ENCODE data around the gene PROCA1. TPM values are rescaled to one million over a fixed set of nuclear protein-coding genes. Genes with fewer than 3 reads are reported as not detected.

PROCA1 gene
- total and polyA plus RNA-seq, 2 of the 8 experiments (the other 6 are each of a cell fraction or from before 2014, with no cell fraction given) = 21.2 to 26.3 TPM

GRCh38 chr17:28667870-28668269, 43.8 kb downstream of the PROCA1 start:
- H4K91ac ChIP-seq (replicated peaks; ENCODE audit: insufficient read length, low read length) = no peak overlapping the region
- H3K23ac ChIP-seq (ENCODE audit: insufficient read length) = no peak overlapping the region
- H2BK120ac ChIP-seq (replicated peaks; ENCODE audit: low read depth, low read length) = no peak overlapping the region
- peaks cover 2 to 14% of the 10 kb centered on the region in 2 experiments for H4K20me1 ChIP-seq (replicated peaks in 1 of 2; ENCODE audit: control insufficient read depth in 1 of 2, insufficient read depth in 2 of 2, low read length in 2 of 2)
- no peak overlapping the region for H3K56ac ChIP-seq (replicated peaks; ENCODE audit: insufficient read length, low read depth, low read length)
- H2AFZ ChIP-seq (ENCODE audit: low read length) = no peak overlapping the region
- H3K4ac ChIP-seq (replicated peaks; ENCODE audit: insufficient read length, low read depth, low read length) = no peak overlapping the region
- 100% methylated on average over 1 of the region's 1 CpG; no CpG with 5 or more reads in 1 of the 2 experiments for WGBS, 2 experiments (ENCODE audit: extremely low coverage in 1 of 2, insufficient coverage in 1 of 2, insufficient read length in 1 of 2, insufficient replicate concordance in 2 of 2, low coverage in 1 of 2, low lambda C conversion rate in 2 of 2, missing lambda C conversion rate in 1 of 2)
- H3K4me2 ChIP-seq (ENCODE audit: insufficient read depth in 1 of 2, low read depth in 2 of 2, low read length in 2 of 2) = no peak overlapping the region
- no peak for DNase-seq (ENCODE audit: low read depth in 1 of 2, low spot score in 2 of 2)
- H3K4me3 ChIP-seq (ENCODE audit: extremely low read depth in 1 of 4, insufficient read depth in 2 of 4, low read depth in 3 of 4, low read length in 4 of 4) = no peak overlapping the region
- ChIA-PET POLR2A (ENCODE audit: partially characterized antibody) (interaction anchor here (0.9 to 1.7 kb wide), 8 partner anchors 8 to 184 kb away, joined by 3 to 7 read pairs (median 3); partner anchors contain the start of gene BLTP2), CTCF (ENCODE audit: partially characterized antibody) (interaction anchor here (0.8 to 2.3 kb wide), 7 partner anchors 10 to 539 kb away, joined by 3 to 14 read pairs (median 4); no protein-coding TSS in a partner anchor)
- no peak for TF ChIP-seq CTBP2 (IDR thresholded peaks at IDR 0.05; ENCODE audit: borderline replicate concordance, insufficient read depth, insufficient read length, low read length)
- TF ChIP-seq BCL11A (IDR thresholded peaks at IDR 0.05; ENCODE audit: low read depth in 2 of 2, low read length in 2 of 2) = no peak
- no peak for TF ChIP-seq MAFK (IDR thresholded peaks at IDR 0.05; ENCODE audit: low read depth, low read length)
- TF ChIP-seq HDAC2 (IDR thresholded peaks at IDR 0.05; ENCODE audit: borderline replicate concordance in 1 of 2, low read depth in 2 of 2, low read length in 2 of 2) = no peak
- no peak for TF ChIP-seq FOSL1 (IDR thresholded peaks at IDR 0.05; ENCODE audit: insufficient read depth, low read depth, low read length)
- no peak for TF ChIP-seq JUND (IDR thresholded peaks at IDR 0.05; ENCODE audit: low read length)
- TF ChIP-seq HDAC6 (IDR thresholded peaks at IDR 0.05; ENCODE audit: low read depth, low read length) = no peak
- TF ChIP-seq GTF2F1 (IDR thresholded peaks at IDR 0.05; ENCODE audit: borderline replicate concordance, low read depth, low read length) = no peak
- no peak for TF ChIP-seq MAX (IDR thresholded peaks at IDR 0.05)
- TF ChIP-seq YY1 (IDR thresholded peaks at IDR 0.05; ENCODE audit: low read depth, low read length) = no peak
- no peak for TF ChIP-seq BRCA1 (IDR thresholded peaks at IDR 0.05; ENCODE audit: low read depth, low read length)
- no peak for TF ChIP-seq RFX5 (IDR thresholded peaks at IDR 0.05; ENCODE audit: borderline replicate concordance, low read depth, low read length)
- no peak overlapping the region for H4K5ac ChIP-seq (ENCODE audit: insufficient read length, low read depth, low read length)
- FAIRE-seq = no peak
- no peaks in the 10 kb centered on the region for H3K27me3 ChIP-seq (replicated peaks in 1 of 4; ENCODE audit: control insufficient read depth in 3 of 4, extremely low read depth in 1 of 4, insufficient read depth in 3 of 4, low read length in 3 of 4)
- no peak overlapping the region for H3K9ac ChIP-seq (replicated peaks in 1 of 4; ENCODE audit: extremely low read depth in 1 of 4, low read depth in 3 of 4, low read length in 3 of 4)
- no peaks in the 10 kb centered on the region for H3K9me3 ChIP-seq (ENCODE audit: insufficient read depth in 2 of 2, low read depth in 1 of 2, low read length in 1 of 2)
- no peak overlapping the region for H4K8ac ChIP-seq (ENCODE audit: extremely low read depth, insufficient read depth, low read length)
- no peak overlapping the region for H3K27ac ChIP-seq (ENCODE audit: low read depth, low read length)
- H2BK12ac ChIP-seq (ENCODE audit: low read depth, low read length) = no peak overlapping the region
- H3K4me1 ChIP-seq (replicated peaks in 1 of 4; ENCODE audit: control insufficient read depth in 3 of 4, insufficient read depth in 4 of 4, low read length in 3 of 4) = no peaks in the 10 kb centered on the region; a peak in 3 of 7 replicates
- H3K23me2 ChIP-seq (ENCODE audit: low read depth, low read length) = no peaks in the 10 kb centered on the region
- peaks cover 7% of the 10 kb centered on the region; the same call in 1 of the 2 replicates for H3K79me1 ChIP-seq (ENCODE audit: low read depth, low read length)
- no peak overlapping the region for H3K14ac ChIP-seq (ENCODE audit: insufficient read length)
- no peak overlapping the region for H2BK20ac ChIP-seq (ENCODE audit: low read length)
- no peak overlapping the region for H3K18ac ChIP-seq (ENCODE audit: extremely low read depth, low read length)
- peaks cover 14 to 35% (median 18%) of the 10 kb centered on the region in 4 experiments for H3K36me3 ChIP-seq (ENCODE audit: control insufficient read depth in 2 of 4, insufficient read depth in 4 of 4, low read length in 3 of 4)
- H3K79me2 ChIP-seq (ENCODE audit: control insufficient read depth in 1 of 2, insufficient read depth in 2 of 2, low read length in 2 of 2) = peaks cover 19 to 55% of the 10 kb centered on the region in 2 experiments
- H2BK15ac ChIP-seq (ENCODE audit: low read length) = no peak overlapping the region
- no peak overlapping the region for H2AK5ac ChIP-seq (ENCODE audit: low read depth, low read length)
- no peak overlapping the region for H2BK5ac ChIP-seq (ENCODE audit: low read depth, low read length)
